HG03565 (cell line): ENCODE results near the gene MRTFA.

Source experiments
- ATAC-seq: cut with Tn5 transposase; IDR thresholded peaks from one replicate; pipeline ENCODE4 v1.9.1; 2021; ENCODE audit warnings: mild to moderate bottlenecking, moderate library complexity; ENCODE audit not compliant: unreplicated experiment

MRTFA gene

DNA sequence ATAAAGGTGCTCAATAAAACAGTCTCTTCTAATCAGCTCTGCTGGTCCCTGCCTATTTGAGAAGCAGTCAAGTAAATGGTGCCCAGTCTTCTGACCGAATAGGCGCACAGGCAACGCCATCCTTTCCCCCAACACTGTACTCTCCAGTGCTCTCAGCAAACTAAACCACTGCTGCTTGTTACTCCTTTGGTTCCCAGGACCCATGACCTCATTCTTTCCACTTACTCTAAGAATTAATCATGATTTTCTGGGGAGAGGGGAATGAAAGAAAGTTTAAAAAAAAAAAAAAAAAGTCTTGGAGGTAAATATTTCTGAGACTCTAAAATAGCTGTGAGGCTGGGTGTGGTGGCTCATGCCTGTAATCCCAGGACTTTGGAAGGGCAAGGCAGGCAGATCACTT, 202.4 kb downstream of the MRTFA start:
- no peak for ATAC-seq

DNA sequence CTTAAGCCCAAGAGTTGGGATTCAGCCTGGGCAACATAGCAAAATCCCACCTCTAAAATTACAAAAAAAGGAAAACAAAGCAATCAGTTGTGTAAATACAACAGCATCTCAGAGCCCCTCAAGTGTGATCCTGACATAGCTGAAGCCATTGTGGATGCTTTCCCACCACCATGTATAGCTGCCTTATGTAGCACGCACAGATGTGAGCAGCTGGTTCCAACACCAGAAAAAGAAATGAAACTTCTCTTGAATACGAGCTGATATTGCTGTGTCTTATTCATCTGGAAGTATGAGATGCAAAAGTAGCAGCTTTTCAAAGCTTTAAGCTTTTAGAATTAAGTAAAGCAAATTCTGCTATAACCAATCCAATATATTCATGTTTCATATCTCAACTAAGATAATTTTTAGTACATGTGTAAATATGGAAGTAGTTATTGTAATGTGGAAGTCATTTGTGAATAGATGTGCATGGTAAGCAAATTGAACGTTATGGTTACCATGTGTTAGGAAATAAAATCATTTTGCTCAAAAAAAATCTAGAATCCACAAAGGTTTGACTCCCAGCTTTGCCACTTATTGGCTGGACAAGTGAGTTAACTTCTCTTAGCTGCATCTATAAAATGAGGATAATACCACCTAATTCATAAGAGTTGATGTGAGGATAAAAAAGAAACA, 203.0 kb downstream of the MRTFA start:
- no peak for ATAC-seq

DNA sequence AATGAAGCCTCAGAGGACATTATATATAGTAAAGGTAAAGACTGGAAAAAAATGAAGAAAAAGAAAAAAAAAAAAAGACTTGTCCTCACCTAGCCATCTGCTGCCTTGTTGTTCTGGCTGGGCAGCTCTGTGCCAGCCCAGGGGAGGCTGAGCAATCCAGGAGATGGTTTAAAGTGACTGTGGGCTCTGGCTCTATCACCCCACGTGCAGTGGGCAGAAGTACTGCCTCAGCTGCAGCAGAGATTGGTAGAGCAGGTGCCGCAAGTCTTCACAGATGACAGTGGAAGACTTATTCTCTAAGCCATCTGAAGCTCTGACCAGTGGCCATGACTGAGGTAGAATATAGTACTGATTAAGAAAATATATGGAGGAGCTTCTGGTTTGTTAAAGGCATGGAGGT, 203.9 kb downstream of the MRTFA start:
- no peak for ATAC-seq

DNA sequence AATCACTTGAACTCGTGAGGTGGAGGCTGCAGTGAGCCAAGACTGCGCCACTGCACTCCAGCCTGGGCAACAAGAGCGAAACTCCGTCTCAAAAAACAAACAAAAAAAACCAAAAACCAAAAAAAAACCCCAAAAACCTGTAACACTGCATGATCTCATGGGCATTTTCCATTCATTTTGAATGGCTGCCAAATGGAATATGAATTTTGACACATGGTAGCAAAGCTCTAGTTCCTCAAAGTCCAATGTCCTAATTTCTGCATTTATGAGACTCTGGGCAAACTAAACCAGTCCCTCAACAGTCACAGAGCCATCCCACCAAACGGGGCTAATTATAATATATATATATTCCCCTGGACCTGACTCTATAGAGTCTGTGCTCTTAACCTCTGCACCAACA, 204.4 kb downstream of the MRTFA start:
- ATAC-seq = no peak

DNA sequence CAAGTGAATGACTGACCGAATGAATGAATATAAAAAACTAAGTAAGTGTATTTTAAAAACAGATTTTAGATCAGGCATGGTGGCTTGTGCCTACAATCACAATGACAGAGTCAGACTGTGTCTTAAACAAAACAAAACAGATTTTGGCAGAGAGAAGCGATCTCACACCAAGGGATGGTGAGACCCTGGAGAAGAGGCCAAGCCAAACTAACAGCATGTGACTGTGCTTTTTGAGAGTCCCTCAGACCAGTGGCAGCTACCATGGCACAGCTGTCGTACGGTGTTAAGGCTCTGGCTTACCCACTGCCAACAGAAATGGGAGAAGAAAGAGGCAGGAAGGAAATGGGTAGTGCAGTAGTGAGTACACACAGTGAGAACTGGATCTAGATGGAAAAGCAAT, 205.5 kb downstream of the MRTFA start:
- no peak for ATAC-seq

DNA sequence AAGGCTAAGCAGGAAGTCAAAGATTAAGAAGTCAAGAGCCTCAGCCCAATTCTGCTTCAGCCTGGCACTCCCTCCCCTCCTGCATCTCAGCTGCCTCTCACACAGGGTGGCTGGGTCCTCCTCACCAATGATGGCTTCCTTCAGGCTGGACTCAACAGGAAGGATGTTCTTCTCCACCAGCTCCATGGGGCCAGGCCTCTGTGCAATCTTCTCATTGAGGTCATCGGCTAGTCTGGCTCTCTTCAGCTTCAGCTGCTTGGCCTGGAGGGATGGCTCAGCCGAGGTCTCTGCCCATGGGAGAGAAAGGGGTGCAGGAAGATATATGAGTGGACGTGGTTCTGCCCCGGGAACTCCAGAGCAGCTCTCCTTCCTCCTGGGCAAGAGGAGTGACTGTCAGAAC, 207.0 kb downstream of the MRTFA start:
- no peak for ATAC-seq

DNA sequence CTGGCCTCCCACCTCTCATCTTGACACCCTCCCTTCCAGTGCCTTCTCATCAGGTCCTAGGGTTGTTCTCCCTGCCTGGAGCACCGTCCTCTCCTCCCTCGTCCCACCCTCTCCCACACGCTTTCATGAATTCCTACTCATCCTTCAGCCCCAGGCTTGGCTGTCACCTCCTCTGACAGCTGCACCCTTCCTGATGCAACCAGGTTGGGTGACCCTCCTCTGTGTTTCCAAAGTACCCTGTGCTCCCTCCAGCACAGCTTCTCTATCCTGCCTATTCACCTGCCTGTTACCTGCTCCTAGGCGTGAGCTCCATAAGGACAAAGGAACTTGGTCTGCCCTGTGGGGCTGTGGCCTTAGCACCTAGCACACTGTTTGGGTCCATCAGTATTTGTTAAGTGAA, 207.7 kb downstream of the MRTFA start:
- no peak for ATAC-seq

DNA sequence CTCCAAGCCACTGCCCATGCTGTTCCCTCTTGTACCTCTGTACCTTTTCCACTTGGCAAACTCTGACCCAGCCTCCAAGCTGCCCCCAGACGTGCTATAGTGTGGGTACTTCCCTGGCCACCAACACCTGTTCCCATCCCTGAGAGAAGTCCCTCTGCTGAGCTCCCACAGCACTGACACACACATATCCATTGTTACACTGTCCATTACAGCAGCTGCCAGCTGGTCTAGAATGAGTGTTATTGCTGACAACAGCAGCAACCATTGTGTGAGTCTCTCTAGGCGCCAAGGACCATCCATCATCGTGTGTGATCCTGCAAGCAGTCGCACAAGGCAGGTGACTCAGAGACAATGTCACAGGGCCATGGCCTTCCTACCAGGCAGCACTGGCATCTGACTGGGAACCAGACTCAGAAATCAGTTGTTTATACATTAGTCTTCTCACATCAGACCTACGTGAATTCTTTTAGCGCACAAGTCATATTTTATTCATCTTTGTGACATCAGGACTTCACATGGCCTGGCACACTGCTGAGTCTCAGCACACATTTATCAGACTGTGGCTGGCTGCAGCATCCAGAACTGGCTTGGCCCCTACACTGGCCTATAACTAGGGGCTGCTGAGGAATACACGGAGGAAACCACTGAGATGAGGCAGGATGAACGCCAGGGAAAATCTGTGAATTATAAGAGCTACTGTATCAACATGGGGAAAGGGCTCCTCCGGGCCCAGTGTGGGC, 209.8 kb downstream of the MRTFA start:
- ATAC-seq = no peak

DNA sequence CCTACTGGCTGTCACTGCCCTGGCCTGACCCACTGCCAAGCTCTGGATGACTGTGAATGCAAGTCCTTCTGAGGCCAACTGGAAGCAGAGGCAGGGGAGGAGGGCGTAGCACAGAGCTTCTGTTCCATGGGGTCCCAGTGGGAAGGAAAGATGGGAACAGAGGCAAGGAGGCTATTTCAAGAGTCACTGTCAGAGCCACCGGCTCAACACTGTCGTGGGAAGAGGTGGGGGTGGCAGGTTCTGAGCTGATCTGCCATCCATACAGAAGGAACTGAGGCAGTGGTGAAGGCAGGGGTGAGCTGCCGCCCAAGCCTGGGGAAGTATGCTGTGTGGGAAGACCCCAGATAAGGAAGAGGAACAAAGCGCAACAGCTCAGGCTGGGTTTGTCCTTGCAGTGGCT, 211.4 kb downstream of the MRTFA start:
- ATAC-seq = no peak

DNA sequence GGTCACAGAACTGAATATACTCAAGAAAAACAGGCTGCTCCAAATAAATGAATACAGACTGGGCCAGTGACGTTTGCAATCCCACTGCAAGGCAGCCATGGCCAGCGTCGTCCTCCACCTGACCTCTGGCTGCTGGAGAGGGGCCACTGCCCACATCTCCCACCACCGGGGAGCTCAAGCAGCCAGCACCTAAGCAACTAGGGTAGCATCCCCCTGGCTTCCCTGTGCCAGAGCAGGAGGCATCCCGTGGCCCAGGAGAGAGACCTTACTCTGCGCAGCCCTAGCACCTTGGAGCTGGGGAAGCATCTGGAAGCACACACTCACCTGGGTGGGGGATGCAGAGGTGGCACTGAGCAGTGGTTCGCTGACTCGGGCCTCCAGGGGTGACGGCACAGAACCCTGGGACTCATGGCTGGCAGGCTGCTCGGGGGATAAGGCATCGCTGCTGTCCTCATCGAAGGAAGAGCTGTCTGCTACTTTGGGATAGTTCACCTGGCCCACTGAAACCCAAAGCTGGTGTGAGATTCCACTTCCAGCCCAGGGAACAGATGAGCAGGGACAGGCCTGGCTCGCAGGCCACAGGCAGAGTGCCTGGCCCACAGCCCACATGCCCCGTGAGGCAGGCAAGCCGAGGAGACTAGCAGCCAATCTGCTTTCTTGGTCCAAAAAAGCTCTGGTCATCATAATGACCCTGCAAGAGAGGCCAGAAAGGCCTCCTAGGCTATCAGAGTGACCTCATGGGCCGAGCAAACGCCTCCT, 212.5 kb downstream of the MRTFA start:
- ATAC-seq = no peak

DNA sequence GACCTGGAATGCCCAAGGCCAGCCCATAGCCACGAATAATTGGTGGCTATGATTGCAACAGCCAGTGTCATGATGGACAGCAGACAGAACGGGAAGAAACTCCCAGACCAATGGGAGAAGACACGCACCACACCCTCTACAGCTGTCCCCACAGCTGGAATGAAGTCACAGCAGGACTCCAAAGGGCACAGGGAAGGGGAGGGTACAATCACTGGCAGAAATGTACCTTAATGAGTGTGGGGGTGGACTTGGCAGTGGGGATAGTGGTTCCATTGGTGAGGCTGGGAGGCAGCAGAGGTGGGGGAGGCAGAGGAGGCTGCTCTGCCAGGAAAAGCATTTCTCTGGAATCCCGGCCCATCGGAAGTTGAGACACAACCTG, 213.2 kb downstream of the MRTFA start:
- ATAC-seq = no peak

DNA sequence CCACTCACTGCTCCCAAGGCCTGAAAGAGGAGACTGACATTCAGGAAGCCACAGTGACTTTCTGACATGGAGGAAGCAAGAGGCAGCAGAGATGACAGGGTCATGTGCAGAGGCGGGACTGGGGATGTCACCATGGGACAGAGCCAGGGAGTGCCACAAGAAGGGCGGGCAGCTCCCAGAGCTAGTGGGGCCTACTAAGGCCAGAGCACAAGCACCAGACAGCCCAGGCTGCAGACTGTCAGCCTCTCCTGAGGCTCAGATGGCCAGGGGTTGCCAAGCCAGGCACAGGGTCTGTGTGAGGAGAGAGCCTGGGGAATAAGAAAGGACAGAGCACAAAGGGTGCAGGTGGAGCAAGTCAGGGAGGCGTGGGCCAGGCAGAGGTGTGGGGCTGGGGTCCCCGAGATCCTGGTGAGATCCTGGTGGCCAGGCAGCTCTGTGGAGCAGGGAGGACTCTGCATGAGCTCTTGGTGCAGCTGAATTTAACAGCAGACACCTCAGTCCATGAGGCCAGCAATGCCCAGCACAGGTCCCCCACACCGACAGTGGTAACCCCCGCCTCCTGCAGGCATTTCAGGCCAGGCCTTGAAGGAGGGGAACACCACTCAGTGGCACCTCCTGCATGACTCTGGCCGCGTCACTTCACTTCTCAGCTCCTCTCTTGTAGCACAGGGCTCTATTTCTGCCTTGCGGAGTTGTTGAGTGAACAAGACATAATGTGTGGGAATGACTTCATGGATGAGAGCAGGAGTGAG, 213.8 kb downstream of the MRTFA start:
- ATAC-seq = no peak

DNA sequence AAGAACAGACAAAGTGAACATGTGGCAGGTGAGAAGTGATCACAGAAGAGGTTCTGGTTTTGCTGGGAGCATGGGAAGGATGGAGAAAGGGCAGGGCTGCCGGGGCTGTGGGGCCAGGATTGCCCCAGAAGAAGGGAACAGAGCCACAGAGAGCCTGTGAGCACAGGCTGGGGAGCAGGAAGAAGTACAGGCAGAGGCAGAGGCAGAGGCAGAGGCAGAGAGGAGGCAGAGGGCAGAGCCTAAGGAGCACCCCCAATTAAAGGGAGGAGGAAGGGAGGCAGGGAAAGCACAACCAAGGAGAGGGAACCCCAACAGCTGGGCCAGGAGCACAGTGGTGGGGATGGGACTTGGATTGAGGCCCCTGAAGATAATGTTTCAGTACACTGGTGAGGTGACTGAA, 214.6 kb downstream of the MRTFA start:
- ATAC-seq = no peak

DNA sequence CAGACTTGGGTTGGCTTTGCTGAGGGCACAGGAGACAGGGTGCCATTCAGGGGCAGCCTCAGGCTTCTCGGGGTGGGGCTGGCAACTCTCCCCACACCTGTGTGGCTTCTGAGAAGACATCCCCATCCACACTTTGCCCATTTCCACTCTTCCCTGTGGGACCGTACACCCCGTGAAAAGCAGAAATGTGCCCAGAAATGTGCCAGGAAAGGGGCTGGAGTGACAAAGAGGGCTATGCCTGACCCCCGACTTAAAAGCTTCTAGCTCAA, 215.5 kb downstream of the MRTFA start:
- no peak for ATAC-seq

DNA sequence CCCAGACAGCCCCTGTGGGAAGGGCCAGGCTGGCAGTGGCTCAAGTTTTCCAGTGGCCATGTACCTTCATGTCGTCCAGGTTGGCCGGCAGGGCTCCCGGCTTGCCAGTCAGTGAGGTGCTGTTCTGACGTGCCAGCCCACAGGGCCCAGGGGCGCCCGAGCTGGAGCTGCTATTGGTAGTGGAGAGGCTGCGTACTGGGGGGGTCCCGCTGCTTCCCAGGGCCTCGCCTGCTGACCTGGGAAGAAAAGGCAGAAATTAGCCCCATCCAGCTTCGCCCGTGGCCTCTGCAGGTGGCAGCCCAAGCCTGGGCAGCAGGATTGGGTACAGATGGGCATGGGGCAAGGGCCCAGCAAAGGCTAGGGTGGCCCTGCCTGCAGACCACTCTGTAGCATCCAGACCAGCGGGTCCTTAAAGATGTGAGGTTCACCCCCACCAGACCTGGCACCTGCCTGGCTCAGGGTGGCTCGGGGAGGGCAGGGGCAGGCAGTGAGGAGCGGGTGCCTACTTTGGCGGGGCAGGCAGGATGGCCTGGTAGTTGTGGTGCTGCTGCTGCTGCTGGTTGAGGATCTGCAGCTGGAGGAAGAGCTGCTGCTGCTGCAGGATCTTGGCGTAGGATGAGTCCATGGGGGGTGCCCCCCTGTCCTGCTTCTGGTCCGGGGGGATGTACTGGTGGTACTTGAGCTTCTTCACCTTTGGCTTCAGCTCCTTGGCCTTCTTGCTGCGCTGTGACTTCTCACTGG, 216.0 kb downstream of the MRTFA start:
- ATAC-seq = no peak

DNA sequence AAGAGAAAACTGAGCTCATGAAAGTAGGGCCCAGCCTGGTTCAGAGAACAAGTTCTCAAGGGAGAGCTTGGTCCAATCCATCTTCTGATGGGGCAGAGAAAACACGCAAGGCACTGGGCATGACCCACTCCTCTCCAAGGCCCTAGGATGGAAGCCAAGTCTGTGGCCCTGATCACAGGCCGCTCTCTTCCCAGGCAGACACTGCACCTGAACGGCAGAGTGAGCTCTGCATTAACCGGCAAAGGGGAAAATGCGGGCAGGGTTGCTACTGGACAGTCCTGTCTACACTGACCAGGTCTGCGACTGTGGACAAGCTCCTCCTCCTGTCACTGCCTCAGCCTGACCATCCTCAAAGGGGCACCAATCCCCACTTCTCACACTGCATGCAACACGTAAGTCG, 216.8 kb downstream of the MRTFA start:
- no peak for ATAC-seq

DNA sequence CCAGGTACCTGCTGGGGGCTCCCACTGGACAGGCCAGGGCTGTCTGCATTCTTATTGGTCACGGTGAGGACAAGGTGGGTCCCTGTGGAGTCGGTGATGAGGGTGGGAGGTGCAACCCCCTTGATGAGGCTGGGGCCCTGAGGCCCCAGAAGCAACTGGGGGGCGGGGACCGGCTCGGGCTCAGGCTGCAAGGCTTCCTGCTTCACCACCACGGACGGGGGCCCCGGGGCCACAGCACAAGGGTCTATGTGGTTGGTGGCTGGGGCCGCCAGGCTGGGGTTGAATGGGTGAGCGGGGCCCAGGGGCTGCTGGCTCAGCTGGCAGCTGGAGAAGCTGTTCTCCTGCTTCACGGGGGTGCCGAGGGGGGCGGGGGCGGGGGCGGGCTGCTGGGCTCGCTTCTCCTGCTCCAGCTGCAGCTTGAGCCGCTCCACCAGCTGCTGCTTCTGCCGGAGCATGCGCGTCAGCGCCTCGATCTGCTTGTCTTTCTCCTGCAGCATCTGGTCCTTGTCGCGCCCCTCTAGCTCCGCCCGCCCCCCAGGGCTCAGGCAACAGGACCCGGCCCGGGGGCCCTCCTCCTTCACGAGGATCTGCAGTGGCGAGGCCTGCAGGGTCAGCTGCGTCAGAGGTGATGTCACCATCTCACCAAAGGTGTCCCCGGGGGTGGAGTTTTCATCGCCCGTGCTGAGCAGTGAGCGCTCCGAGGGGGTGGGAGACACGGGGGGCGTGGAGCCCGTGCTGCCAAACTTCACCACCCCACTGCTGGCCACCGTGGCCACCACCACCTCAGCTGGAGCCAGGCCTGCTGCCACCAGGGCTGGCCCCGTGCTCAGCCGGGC, 217.9 kb downstream of the MRTFA start:
- no peak for ATAC-seq

DNA sequence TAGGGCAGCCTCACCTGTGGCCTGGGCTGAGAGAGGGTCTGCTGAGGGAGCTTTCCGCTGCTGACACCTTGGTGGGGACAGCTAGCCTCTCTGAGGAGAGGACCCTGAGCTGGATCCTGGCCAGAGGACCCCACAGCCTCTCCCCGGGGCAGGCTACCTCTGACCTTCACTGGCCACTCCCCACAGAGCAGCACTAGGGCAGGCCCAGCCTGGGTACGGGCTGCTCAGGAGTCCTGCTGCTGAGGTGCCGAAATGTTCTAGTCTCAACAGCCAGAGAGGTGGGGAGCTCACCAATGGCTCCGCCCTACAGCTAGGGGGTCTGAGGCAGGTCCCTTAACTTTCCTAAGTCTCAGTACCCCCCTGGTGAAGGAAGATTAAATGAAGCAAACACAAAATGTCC, 218.6 kb downstream of the MRTFA start:
- no peak for ATAC-seq

DNA sequence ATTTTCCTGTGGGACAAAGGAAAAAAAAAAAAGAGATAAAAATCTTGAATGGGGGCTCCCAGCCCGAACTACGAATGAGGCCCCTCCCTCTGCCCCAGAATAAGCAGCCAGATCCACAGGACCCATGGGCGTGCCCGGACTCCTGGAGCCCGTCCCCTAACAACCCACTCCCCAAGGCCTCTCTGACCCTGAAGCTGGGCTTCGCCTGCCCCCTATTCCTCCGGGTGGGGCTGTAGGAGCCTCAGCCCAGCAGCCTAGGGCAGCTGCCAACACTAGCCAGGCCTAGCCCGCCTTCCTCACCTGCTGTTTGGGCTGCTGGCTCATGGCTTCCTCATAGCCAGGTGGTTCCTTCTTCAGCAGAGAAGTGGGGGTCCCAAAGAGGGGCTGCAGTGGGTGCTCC, 219.5 kb downstream of the MRTFA start:
- ATAC-seq = no peak

DNA sequence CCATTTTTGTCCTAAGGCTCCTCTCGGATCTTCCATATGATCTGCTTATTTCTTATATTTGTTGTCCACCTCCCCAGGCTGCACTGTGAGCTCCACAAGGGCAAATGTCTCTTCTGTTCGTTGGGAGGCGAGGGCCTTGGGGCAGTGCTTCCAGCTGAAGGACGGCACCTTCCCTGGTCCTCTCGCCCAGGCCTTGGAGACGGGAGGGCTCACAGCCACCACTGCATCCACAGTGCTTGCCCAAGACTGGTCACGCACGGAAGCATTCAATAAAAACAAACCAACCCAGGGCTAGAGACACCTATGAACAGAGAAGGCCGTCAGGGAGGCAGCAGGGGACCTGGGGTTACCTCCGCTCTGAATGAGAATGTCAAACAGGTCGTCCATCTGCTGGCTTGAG, 219.9 kb downstream of the MRTFA start:
- ATAC-seq = no peak
